ENCODE results near the gene VPS39. TPM values are rescaled to one million over a fixed set of nuclear protein-coding genes. Genes with fewer than 3 reads are reported as not detected.

VPS39 gene
- total and polyA plus RNA-seq, 9 of the 15 experiments (the other 6 are each of a cell fraction or from before 2014, with no cell fraction given) = 3.2 to 37.3 (median 21.8) TPM

- Histone ChIP-seq H4K20me1 (replicated peaks; ENCODE audit: control insufficient read depth, insufficient read depth, low read length) (0 out of 2 replicates have a peak, but pooled peaks cover 4% of the 10 kb centered on the region), H2AFZ (ENCODE audit: low read depth, low read length) (no peak overlapping the region), H3K9ac (ENCODE audit: insufficient read depth in 1 of 2, low read depth in 2 of 2, low read length in 2 of 2) (no peak overlapping the region), H3K4me3 (no peak overlapping the region), H3K79me2 (ENCODE audit: control insufficient read depth, insufficient read depth, low read length) (no peaks in the 10 kb centered on the region), H3K9me1 (ENCODE audit: control insufficient read depth, insufficient read depth, low read length) (no peaks in the 10 kb centered on the region), H3K4me2 (ENCODE audit: insufficient read depth, low read length) (no peak overlapping the region), H3K27ac (ENCODE audit: extremely low read depth, low read depth, low read length) (no peak overlapping the region), H3K9me3 (replicated peaks; ENCODE audit: control insufficient read depth, insufficient read depth, low read depth, low read length) (no peaks in the 10 kb centered on the region), H3K36me3 (ENCODE audit: control insufficient read depth, insufficient read depth, low read length) (no peaks in the 10 kb centered on the region), H3K27me3 (ENCODE audit: control insufficient read depth in 2 of 2, insufficient read depth in 2 of 2, low read length in 2 of 2) (peaks cover 6 to 40% of the 10 kb centered on the region in 2 experiments; a peak in 4 of 5 replicates), H3K4me1 (replicated peaks in 1 of 2; ENCODE audit: control insufficient read depth in 2 of 2, insufficient read depth in 2 of 2, low read length in 2 of 2) (no peaks in the 10 kb centered on the region)
- ChIA-PET CTCF (ENCODE audit: low intra/inter-chr PET ratio) (interaction anchor here (0.6 to 1.5 kb wide), 2 partner anchors 66 to 666 kb away, joined by 3 to 5 read pairs; no protein-coding TSS in a partner anchor), POLR2A (interaction anchor here (0.5 to 1.3 kb wide), 5 partner anchors 13 to 25 kb away, joined by 3 to 4 read pairs (median 3); partner anchors contain the start of gene PLA2G4F)
- WGBS (ENCODE audit: insufficient coverage, low coverage, missing lambda C conversion rate) = 3% methylated on average over 9 of the region's 9 CpGs
- DNase-seq (ENCODE audit: extremely low read depth in 1 of 4, low spot score in 3 of 4) (peak in 1 of 4 experiments; percentile 4), FAIRE-seq (no peak), ATAC-seq (no peak)
- BruUV-seq (replicated peaks) = no TSS peak
- TF ChIP-seq TRIM24 (IDR thresholded peaks at IDR 0.05) (no peak), ERF (CRISPR knock-in tag; IDR thresholded peaks at IDR 0.05) (no peak), HDAC3 (IDR thresholded peaks at IDR 0.05; ENCODE audit: borderline replicate concordance, partially characterized antibody) (no peak), ZNF175 (CRISPR knock-in tag; IDR thresholded peaks at IDR 0.05; ENCODE audit: low read depth) (no peak), RBM39 (optimal IDR thresholded peaks at IDR 0.05; ENCODE audit: low read depth, low read length) (no peak), DPF2 (IDR thresholded peaks at IDR 0.05) (no peak), ZKSCAN8 (CRISPR knock-in tag; IDR thresholded peaks at IDR 0.05) (no peak), ARID2 (IDR thresholded peaks at IDR 0.05) (no peak), ZNF75A (CRISPR knock-in tag; IDR thresholded peaks at IDR 0.05) (no peak), RB1 (IDR thresholded peaks at IDR 0.05; ENCODE audit: low read depth) (no peak)
- in situ Hi-C loops (cut with MboI) = no loop called here
- intact Hi-C loops (cut with micrococcal nuclease) = loop anchor here (2.0 to 5.0 kb wide), 2 partner anchors 35 to 143 kb away; no protein-coding TSS in a partner anchor
Measured at GRCh38 chr15:42131826-42132806, 76.0 kb downstream of the VPS39 start.

All from K562 (cell line).